ENCODE data around the gene SLC35A2.
"Not testable (repeated sequence)": the region's sequence is repeated elsewhere in the genome, so short reads cannot be mapped to it uniquely, and the experiment has no call there.

SLC35A2 gene

GRCh38 chrX:48899078-48899410 is 12.4 kb downstream of the SLC35A2 start:
- DNase-seq = no peak

- DNase-seq = peak; percentile 94
These were observed 13.7 kb downstream of the SLC35A2 start, which contains the start of the genes PQBP1 and TIMM17B for GRCh38 chrX:48897625-48898306. TSS of gene PQBP1 (plus strand) at chrX:48897930. CDS start at chrX:48898510, 580 bp downstream. TSS of gene TIMM17B (minus strand) at chrX:48897768. CDS start at chrX:48897749, 19 bp downstream.

DNA sequence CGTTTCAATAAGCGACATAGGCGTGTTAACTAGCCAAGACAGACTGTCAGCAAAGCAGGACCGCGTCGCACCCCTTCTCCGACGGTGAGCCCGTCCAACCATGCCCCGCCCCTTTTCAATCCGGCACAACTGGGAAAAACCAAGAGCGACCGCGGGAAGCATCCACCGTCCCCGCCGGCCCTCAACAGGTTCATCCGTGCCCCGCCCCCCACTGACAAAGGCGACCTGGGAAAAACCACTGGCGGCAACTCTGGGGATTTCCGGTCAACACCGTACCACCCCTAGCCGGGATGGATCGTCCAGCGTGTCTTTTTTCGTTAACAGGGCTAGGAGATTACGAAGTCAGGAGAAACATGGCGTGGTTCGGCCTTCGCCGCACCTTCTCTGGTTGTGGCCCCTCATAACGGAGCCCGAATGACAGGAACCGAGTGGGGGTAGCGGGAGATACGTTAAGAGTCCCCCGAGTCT is 14.3 kb downstream of the SLC35A2 start:
- peak; percentile 62 for DNase-seq

GRCh38 chrX:48896611-48897011 is 14.8 kb downstream of the SLC35A2 start:
- DNase-seq = no peak

GRCh38 chrX:48894891-48895290 is 16.6 kb downstream of the SLC35A2 start:
- no peak for DNase-seq

DNA sequence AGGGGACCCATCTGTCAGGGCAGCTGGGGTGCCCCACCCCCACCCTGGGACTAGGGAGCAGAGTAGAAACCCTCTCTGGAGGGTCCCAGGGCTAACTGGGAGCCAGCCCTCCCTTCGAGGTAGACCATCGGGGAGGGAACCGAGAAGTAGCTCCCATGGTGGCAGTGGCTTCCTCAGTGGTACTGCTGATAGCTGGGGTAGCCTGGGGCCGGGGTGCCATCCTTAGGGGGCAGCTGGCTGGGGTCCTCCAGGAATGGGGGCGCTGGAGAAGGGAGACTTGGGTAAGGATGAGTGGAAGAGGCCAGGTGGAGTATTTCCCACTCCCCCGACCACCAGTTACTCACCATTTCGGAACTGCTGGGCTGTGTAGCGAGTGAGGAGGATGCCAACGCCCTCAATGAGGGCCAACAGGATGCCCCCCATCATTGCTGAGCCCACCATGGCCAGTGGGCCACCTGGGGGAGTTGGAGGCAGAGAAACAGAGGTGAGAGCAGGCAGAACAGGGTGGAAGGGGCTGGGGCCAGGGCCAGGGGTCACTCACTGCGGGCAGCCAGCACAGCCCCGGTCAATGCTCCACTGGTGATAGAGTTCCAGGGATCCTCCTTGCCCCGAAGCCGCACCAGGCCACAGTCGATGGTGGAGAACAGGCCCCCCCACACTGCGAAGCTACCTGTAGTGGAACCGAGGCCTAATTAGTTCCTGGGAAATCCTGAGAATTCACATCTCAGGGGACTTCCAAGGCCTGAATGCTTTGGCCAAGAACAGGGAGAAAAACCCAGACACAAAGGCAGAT is 17.7 kb downstream of the SLC35A2 start:
- no peak for DNase-seq

DNA sequence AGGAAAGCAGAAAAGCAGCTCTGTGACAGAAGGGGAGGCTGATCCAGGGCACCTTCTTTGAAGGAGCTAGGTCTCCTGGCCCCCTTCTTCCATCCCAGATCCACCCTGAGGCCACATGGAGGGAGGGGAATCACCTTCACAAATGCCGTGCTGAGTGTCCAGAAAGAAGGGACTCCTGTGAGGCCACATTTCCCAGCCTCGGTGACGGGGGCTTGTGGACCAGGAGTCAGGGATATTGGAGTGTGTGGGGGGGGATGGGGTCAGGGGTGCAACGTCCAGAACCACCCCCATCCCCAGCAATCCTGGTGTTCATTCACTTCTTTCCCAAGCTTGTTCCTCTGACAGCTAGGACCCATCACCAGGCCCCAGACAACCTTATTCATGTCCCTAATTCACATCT is 18.6 kb downstream of the SLC35A2 start:
- no peak for DNase-seq

- peak; percentile 78 for DNase-seq
These were observed 19.8 kb downstream of the SLC35A2 start for GRCh38 chrX:48891402-48892288.

GRCh38 chrX:48890934-48891401 is 20.5 kb downstream of the SLC35A2 start:
- DNase-seq = no peak

DNA sequence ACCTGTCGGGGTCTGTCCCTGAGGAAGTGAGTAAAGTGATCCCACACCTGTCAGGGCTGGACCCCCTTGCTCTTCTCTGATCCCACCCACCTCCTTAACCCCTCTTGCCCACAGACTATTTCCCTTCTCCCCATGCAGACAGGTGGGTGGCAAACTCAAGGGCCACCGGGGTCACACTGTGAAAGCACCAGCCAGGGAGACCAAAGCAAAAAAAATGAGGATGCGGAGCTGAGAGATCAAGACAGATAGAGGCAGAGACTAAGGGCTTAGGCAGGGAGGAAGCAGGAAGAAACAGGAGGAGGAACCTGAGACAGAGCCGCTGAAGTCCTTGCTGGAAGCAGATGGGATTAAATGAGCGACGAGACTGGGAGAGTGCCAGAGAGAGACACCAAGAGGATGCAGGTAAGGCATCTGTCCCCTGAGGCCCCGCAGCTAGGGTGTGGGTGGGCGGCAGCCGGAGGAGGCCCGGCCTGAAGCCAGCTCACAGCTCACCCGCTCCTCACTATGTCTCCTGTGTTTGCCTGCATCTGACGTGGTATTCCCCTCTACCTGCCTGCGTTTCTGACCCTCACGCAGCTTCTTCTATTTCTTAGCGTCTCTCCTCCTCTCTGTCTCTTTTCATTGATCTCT is 21.0 kb downstream of the SLC35A2 start:
- DNase-seq = no peak

DNA sequence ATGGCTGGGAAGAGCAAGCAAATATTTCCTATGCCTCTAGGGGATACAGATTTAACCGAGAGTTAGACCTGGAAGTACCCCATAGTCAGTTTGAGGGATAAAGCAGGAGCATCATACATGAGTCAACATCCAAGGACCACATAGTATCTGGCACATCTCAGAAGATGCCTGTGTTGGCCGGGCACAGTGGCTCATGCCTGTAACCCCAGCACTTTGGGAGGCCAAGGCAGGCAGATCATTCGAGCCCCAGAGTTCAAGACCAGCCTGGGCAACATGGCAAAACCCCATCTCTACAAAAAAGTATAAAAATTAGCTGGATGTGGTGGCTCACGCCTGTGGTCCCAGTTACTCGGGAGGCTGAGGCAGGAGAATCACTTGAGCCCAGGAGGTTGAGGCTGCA is 24.9 kb downstream of the SLC35A2 start:
- DNase-seq = not testable (repeated sequence)

- no peak for DNase-seq
These were observed 27.7 kb downstream of the SLC35A2 start for GRCh38 chrX:48883729-48884128.

DNA sequence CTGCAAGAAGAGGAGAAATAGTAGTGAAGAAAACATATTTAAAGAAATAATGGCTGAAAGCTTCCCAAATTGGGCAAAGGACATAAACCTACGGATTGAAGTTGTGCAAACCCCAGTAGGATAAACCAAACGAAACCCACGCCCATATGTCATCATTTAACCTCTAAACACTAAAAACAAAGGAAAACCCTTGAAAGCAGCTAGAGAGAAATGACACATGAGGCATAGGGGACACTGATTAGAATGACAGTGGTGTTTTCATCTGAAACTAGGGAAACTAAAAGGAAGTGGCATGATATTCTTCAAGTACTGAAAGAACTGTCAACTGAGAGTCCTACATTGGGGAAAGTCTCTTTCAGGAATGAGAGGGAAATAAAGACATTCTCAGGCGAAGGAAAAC is 34.5 kb downstream of the SLC35A2 start:
- not testable (repeated sequence) for DNase-seq

GRCh38 chrX:48872017-48872416 is 39.4 kb downstream of the SLC35A2 start:
- DNase-seq = not testable (repeated sequence)

DNA sequence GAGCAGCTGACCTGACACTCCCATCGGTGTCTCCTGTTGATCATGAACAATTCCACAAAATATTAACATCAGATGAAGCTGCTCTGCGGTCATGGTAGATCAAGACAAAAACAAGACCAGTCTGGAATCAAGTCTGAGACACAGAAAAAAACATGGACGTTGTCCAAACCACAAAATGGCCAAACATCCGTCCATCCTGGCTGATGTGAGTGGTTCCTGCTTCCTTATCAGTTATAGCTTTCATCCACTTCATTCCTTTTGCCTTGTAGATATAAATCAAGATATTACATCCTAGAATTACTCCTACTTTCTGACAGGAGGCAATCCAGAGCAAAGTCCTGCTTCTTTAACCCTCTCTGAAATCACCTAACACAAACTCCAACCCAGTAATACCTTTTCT is 47.2 kb downstream of the SLC35A2 start:
- peak; percentile 3 for DNase-seq

DNA sequence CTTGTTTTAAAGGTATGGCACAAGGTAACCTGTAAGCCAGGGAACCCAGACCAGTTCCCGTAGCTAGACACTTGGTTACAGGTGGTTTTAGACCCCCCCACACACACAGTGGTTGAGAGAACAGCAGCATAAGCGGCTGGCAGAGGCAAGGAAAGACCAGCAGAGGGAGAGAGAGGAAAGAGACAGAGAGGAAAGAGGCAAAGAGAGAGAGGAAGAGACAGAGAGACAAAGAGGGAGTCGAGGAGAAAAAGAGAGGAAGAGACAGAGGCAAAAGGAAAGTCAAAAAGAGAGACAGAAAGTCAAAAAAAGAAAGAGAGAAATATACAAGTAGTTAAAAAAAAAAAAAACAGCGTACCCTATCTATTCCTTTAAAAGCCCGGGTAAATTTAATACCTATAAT is 56.5 kb downstream of the SLC35A2 start:
- peak; percentile 13 for DNase-seq

DNA sequence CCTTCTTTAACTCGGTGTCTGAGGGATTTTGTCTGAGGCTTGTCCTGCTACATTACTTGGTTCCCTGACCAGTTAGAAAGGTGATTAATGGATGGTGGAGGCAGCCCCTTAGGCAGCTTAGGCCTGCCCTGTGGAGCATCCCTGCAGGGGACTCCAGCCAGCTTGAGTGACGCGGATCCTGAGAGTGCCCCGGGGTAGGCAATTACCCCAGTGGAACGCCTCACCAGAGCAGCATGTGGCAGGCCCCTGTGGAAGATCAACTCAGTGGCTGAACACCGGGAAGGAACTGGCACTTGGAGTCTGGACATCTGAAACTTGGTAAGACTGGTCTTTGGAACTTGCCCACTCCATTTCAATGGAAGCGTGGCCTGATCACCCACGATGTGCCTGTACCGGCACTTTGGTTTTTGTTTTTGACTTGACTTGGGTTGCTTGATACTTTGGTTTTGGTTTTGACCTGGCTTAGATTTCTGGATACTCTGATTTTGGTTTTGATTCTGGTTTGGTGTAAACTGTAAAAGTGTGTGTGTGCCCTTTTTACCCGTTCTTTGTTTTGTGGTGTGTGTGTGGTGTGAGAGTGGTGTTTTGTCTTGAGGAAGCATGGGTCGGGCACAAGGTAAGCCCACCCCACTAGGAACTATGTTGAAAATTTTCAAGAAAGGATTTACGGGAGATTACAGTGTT is 57.2 kb downstream of the SLC35A2 start:
- DNase-seq = not testable (repeated sequence)

GRCh38 chrX:48853494-48853893 is 58.0 kb downstream of the SLC35A2 start:
- DNase-seq = not testable (repeated sequence)
